ENCODE data around the gene TMEM135.

TMEM135 gene

DNA sequence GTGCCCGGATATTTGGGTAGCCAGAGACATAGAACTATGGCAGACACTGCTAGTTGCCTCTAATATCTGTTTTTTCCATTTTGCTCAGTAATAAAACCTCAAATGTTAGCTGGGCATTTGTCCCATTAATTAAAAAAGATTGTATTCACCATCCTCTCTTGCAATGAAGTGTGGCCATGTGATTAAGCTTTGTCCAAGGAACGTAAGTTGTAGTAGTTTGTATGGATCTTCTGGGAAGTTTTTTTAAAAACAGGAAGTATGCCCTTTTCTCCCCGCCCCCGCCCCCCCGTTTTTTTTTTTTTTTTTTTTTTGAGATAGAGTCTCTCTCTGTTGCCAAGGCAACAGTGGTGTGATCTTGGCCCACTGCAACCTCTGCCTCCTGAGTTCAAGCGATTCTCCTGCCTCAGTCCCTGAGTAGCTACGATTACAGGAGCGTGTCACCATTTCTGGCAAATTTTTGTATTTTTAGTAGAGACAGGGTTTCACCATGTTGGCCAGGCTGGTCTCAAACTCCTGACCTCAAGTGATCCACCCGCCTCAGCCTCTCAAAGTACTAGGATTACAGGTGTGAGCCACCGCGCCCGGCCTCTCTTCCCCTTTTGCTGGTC is 1.7 kb upstream of the TMEM135 start:
- no peak for DNase-seq (ENCODE audit: low spot score)

GRCh38 chr11:87036756-87037449 is 831 bp upstream of the TMEM135 start:
- DNase-seq (ENCODE audit: low spot score) = no peak
- no peak for TF ChIP-seq CTCF (IDR thresholded peaks at IDR 0.05; ENCODE audit: extremely low read depth, missing control alignments)

More for the DNA sequence above, 1.7 kb upstream of the TMEM135 start:
- no peak for TF ChIP-seq CTCF (IDR thresholded peaks at IDR 0.05; ENCODE audit: extremely low read depth, missing control alignments)

- TF ChIP-seq CTCF (IDR thresholded peaks at IDR 0.05; ENCODE audit: extremely low read depth, missing control alignments) = no peak
- peak; percentile 42 for DNase-seq (ENCODE audit: low spot score)
These were observed 672 bp downstream of the TMEM135 start for GRCh38 chr11:87038235-87038977.

DNA sequence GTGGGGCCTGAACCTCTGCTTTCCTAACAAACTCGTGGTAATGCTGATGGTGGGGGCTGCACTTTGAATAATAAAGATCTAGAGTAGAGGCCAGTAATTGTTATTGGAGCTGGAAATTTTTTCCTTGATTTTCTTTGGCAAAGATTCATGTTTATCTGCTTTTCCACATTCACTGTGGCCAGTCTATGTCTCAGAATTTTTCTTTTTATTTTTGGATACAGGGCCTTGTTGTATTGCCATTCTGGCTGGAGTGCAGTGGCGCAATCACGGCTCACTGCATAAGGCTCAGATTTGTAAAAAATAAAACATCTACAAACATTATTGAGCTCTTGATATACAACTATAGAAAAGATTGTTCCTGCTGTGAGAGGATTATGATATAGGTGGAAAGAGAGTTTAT is 1.6 kb downstream of the TMEM135 start:
- DNase-seq (ENCODE audit: low spot score) = no peak
- TF ChIP-seq CTCF (IDR thresholded peaks at IDR 0.05; ENCODE audit: extremely low read depth, missing control alignments) = no peak

DNA sequence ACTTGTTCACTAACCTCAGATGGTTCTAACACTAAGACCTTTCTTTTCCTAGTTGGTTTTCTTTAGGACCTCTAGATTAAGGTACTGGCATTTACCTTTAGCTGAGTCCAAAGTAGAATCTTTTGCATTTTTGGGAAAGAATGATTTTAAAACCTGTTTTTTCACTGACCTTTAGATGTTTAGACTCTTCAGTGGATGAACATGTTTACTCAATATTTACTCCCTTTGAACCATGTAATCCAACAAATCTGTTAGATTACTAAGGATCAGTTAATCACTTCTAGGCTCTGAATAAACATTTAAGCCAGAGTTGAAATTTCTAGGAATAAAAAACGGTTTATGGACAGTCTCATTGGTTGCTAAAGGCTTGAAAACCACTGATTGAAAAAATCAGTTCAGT is 6.2 kb downstream of the TMEM135 start:
- DNase-seq (ENCODE audit: low spot score) = no peak
- TF ChIP-seq CTCF (IDR thresholded peaks at IDR 0.05; ENCODE audit: extremely low read depth, missing control alignments) = no peak

DNA sequence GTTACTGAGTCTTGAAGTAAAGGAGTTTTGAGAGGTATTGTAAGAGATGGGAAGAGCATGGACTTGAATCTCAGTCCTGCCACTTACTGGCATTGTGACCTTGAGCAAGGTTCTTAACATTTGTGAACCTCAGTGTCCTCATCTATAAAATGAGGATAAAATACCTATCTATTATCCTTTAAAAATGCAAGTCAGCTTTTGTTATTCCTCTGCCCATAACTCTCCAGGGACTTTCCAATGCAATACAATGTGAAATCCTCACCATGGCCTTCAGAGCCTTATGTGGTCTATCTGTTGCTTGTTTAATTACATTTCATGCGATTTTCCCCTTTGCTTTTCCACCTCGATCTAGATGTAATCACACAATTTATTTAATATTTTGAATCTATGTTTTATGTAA is 9.1 kb downstream of the TMEM135 start:
- TF ChIP-seq CTCF (IDR thresholded peaks at IDR 0.05; ENCODE audit: extremely low read depth, missing control alignments) = no peak
- no peak for DNase-seq (ENCODE audit: low spot score)

DNA sequence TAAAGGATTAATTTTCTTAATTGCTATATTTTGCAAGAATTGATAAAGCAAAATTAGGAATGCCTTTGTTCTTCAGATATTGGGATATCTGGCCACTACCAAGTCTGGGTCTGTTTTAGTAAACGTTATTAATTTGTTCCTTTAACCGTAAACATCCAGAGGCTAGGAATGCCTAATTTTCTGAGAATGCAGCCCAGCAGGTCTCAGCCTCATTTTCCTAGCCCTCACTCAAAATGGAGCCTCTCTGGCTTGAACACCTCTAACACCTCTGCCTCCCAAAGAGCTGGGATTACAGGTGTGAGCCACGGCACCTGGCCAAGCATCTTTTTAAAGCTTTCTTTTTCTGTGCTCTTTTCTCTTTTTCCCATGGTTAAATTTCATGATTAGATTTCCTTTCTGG is 18.4 kb downstream of the TMEM135 start:
- no peak for DNase-seq (ENCODE audit: low spot score)
- TF ChIP-seq CTCF (IDR thresholded peaks at IDR 0.05; ENCODE audit: extremely low read depth, missing control alignments) = no peak
